ENCODE data around the gene CTAG1A.
"Not testable (repeated sequence)": the region's sequence is repeated elsewhere in the genome, so short reads cannot be mapped to it uniquely, and the experiment has no call there.

Gene CTAG1A

DNA sequence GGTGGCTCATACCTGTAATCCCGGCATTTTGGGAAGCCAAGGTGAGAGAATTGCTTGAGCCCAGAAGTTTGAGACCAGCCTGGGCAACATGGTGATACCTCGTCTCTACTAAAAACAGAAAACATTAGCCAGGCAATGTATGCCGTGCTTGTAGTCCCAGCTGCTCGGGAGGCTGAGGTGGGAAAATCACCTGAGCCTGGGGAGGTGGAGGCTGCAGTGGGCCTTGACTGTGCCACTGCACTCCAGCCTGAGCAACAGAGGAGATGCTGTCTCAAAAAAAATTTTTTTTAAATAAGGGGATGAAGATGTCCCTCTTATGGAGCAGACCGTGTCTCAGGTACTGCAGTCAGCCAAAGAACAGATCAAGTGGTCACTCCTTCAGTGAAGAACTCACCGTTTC, 20.6 kb downstream of the CTAG1A start:
- Histone ChIP-seq H3K79me2 (ENCODE audit: insufficient read depth, low read length) (no peaks in the 10 kb centered on the region), H3K4me3 (ENCODE audit: low read length, poor library complexity, severe bottlenecking) (no peak overlapping the region), H3K9ac (ENCODE audit: low read depth, low read length, poor library complexity, severe bottlenecking) (no peak overlapping the region), H3K4me2 (ENCODE audit: low read depth, low read length, poor library complexity, severe bottlenecking) (no peak overlapping the region), H3K36me3 (ENCODE audit: insufficient read depth, low read length) (no peaks in the 10 kb centered on the region), H3K9me3 (ENCODE audit: insufficient read depth, low read depth, low read length) (no peaks in the 10 kb centered on the region), H3K27me3 (ENCODE audit: insufficient read depth, low read length, poor library complexity, severe bottlenecking) (no peaks in the 10 kb centered on the region), H3K9me2 (replicated peaks; ENCODE audit: low read depth, low read length) (no peaks in the 10 kb centered on the region), H3K4me1 (ENCODE audit: insufficient read depth, low read length, poor library complexity, severe bottlenecking) (peaks cover 5% of the 10 kb centered on the region), H2AFZ (ENCODE audit: low read length) (no peak overlapping the region), H3F3A (ENCODE audit: low read depth) (no peaks in the 10 kb centered on the region), H4K20me1 (ENCODE audit: insufficient read depth, low read length, poor library complexity, severe bottlenecking) (no peaks in the 10 kb centered on the region)
- TF ChIP-seq, protein P1, sequence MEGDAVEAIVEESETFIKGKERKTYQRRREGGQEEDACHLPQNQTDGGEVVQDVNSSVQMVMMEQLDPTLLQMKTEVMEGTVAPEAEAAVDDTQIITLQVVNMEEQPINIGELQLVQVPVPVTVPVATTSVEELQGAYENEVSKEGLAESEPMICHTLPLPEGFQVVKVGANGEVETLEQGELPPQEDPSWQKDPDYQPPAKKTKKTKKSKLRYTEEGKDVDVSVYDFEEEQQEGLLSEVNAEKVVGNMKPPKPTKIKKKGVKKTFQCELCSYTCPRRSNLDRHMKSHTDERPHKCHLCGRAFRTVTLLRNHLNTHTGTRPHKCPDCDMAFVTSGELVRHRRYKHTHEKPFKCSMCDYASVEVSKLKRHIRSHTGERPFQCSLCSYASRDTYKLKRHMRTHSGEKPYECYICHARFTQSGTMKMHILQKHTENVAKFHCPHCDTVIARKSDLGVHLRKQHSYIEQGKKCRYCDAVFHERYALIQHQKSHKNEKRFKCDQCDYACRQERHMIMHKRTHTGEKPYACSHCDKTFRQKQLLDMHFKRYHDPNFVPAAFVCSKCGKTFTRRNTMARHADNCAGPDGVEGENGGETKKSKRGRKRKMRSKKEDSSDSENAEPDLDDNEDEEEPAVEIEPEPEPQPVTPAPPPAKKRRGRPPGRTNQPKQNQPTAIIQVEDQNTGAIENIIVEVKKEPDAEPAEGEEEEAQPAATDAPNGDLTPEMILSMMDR (conservative IDR thresholded peaks at IDR 0.05; ENCODE audit: low read length) = no peak
- no peak for TF ChIP-seq EZH2phosphoT487 (IDR thresholded peaks at IDR 0.05; ENCODE audit: borderline replicate concordance)

DNA sequence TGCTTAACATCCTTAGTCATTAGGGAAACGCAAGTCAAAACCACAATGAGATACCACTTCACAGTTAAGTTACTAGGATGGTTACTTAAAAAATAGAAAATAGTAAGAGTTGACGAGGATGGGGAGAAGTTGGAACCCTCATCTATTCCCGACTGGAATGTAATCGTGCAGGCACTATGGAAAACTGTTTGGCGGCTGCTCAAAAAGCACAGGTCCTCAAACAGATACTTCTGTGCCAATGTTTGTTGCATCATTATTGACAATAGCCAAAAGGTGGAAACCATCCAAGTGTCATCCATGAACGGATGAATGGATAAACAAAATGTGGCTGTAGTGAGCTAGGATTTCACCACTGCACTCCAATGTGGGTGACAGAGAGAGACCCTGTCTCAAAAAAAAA, 22.4 kb downstream of the CTAG1A start:
- Histone ChIP-seq H3K4me2 (ENCODE audit: low read depth, low read length, poor library complexity, severe bottlenecking) (no peak overlapping the region), H3K36me3 (ENCODE audit: insufficient read depth, low read length) (no peaks in the 10 kb centered on the region), H3K4me1 (ENCODE audit: insufficient read depth, low read length, poor library complexity, severe bottlenecking) (peaks cover 5% of the 10 kb centered on the region), H3K9me3 (ENCODE audit: insufficient read depth, low read depth, low read length) (no peaks in the 10 kb centered on the region), H3K9ac (ENCODE audit: low read depth, low read length, poor library complexity, severe bottlenecking) (no peak overlapping the region), H3K27me3 (ENCODE audit: insufficient read depth, low read length, poor library complexity, severe bottlenecking) (no peaks in the 10 kb centered on the region), H3K4me3 (ENCODE audit: low read length, poor library complexity, severe bottlenecking) (no peak overlapping the region), H3K79me2 (ENCODE audit: insufficient read depth, low read length) (no peaks in the 10 kb centered on the region), H4K20me1 (ENCODE audit: insufficient read depth, low read length, poor library complexity, severe bottlenecking) (no peaks in the 10 kb centered on the region), H3K9me2 (replicated peaks; ENCODE audit: low read depth, low read length) (no peaks in the 10 kb centered on the region), H3F3A (ENCODE audit: low read depth) (no peaks in the 10 kb centered on the region), H2AFZ (ENCODE audit: low read length) (no peak overlapping the region)
- no peak for TF ChIP-seq EZH2phosphoT487 (IDR thresholded peaks at IDR 0.05; ENCODE audit: borderline replicate concordance)
- TF ChIP-seq, protein P1 (conservative IDR thresholded peaks at IDR 0.05; ENCODE audit: low read length) = no peak

DNA sequence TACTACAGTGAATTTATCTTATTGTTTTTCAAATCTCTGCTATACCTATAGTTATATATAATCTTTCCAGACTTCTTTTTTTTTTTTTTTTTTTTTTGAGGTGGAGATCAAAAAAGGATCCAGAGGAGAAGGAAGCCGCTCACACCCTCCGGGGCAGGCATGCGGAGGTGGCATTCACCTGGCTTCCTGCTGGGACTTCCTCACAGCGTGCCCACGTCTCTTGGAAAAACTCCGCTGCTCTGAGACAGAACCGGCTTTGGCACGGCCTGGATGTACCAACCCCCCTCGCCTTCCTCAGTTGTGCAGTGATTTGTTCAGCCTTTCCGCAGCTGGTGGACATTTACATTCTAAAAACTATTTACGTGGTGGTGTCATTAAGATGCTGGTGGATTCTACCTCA, 23.0 kb downstream of the CTAG1A start:
- H4K20me1 ChIP-seq (ENCODE audit: insufficient read depth, low read length, poor library complexity, severe bottlenecking); H3K9ac ChIP-seq (ENCODE audit: low read depth, low read length, poor library complexity, severe bottlenecking); H3F3A ChIP-seq (ENCODE audit: low read depth); H3K27me3 ChIP-seq (ENCODE audit: insufficient read depth, low read length, poor library complexity, severe bottlenecking); H3K4me1 ChIP-seq (ENCODE audit: insufficient read depth, low read length, poor library complexity, severe bottlenecking); H3K9me3 ChIP-seq (ENCODE audit: insufficient read depth, low read depth, low read length); H3K4me3 ChIP-seq (ENCODE audit: low read length, poor library complexity, severe bottlenecking); H3K9me2 ChIP-seq (replicated peaks; ENCODE audit: low read depth, low read length); H2AFZ ChIP-seq (ENCODE audit: low read length); H3K79me2 ChIP-seq (ENCODE audit: insufficient read depth, low read length); H3K36me3 ChIP-seq (ENCODE audit: insufficient read depth, low read length); H3K4me2 ChIP-seq (ENCODE audit: low read depth, low read length, poor library complexity, severe bottlenecking): not testable (repeated sequence)

DNA sequence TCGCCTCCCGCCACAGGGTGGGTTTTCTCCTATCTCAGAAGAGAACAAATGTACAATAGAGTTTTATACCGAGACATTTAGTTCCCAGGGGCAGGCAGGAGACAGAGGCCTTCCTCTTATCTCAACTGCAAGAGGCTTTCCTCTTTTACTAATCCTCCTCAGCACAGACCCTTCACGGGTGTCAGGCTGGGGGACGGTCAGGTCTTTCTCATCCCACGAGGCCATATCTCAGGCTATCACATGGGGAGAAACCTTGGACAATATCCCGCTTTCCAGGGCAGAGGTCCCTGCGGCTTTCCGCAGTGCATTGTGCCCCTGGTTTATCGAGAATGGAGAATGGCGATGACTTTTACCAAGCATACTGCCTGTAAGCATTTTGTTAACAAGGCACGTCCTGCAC, 23.9 kb downstream of the CTAG1A start:
- H2AFZ ChIP-seq (ENCODE audit: low read length); H3K4me2 ChIP-seq (ENCODE audit: low read depth, low read length, poor library complexity, severe bottlenecking); H3F3A ChIP-seq (ENCODE audit: low read depth); H4K20me1 ChIP-seq (ENCODE audit: insufficient read depth, low read length, poor library complexity, severe bottlenecking); H3K36me3 ChIP-seq (ENCODE audit: insufficient read depth, low read length); H3K9ac ChIP-seq (ENCODE audit: low read depth, low read length, poor library complexity, severe bottlenecking); H3K4me1 ChIP-seq (ENCODE audit: insufficient read depth, low read length, poor library complexity, severe bottlenecking); H3K27me3 ChIP-seq (ENCODE audit: insufficient read depth, low read length, poor library complexity, severe bottlenecking); H3K79me2 ChIP-seq (ENCODE audit: insufficient read depth, low read length); H3K9me3 ChIP-seq (ENCODE audit: insufficient read depth, low read depth, low read length); H3K9me2 ChIP-seq (replicated peaks; ENCODE audit: low read depth, low read length); H3K4me3 ChIP-seq (ENCODE audit: low read length, poor library complexity, severe bottlenecking): not testable (repeated sequence)

DNA sequence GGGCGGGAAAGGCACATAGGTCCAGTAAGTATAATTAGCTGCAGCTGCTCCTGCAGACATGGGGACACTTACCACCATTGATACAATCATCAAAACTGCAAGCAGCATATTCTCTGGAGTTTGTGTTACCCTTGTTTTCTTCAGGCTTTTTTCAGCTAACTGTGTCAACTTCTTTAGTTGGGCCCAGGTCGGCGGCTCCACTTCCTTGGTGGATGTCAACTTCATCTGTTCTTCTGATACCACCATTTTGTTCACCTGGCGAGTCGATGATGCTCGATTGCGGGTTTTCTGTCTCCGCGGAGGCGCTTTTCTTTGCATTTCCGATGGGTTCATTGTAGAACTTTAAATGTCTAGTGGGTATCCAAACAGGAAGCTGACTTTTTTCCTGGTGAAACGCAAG, 26.2 kb downstream of the CTAG1A start:
- not testable (repeated sequence) for H3K4me1 ChIP-seq (ENCODE audit: insufficient read depth, low read length, poor library complexity, severe bottlenecking); H3K9ac ChIP-seq (ENCODE audit: low read depth, low read length, poor library complexity, severe bottlenecking); H3K36me3 ChIP-seq (ENCODE audit: insufficient read depth, low read length); H3F3A ChIP-seq (ENCODE audit: low read depth); H4K20me1 ChIP-seq (ENCODE audit: insufficient read depth, low read length, poor library complexity, severe bottlenecking); H3K9me2 ChIP-seq (replicated peaks; ENCODE audit: low read depth, low read length); H3K9me3 ChIP-seq (ENCODE audit: insufficient read depth, low read depth, low read length); H3K4me2 ChIP-seq (ENCODE audit: low read depth, low read length, poor library complexity, severe bottlenecking); H3K4me3 ChIP-seq (ENCODE audit: low read length, poor library complexity, severe bottlenecking); H2AFZ ChIP-seq (ENCODE audit: low read length); H3K27me3 ChIP-seq (ENCODE audit: insufficient read depth, low read length, poor library complexity, severe bottlenecking); H3K79me2 ChIP-seq (ENCODE audit: insufficient read depth, low read length)

DNA sequence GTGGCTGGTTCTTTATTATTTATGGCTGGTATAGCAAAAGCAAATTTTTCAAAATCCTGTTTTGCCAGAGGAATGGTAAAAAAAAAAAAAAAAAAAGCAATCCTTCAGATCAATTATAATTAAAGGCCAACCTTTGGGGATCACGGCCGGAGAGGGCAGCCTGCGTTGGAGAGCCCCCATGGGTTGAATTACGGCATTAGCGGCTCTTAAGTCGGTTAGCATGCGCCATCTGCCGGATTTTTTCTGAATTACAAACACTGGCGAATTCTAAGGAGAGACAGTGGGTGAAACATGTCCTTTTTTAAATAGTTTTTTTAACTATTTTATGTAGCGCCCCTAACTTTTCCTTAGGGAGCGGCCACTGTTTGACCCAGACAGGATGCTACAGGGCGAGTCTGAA, 28.7 kb downstream of the CTAG1A start:
- H3K9ac ChIP-seq (ENCODE audit: low read depth, low read length, poor library complexity, severe bottlenecking); H3K9me3 ChIP-seq (ENCODE audit: insufficient read depth, low read depth, low read length); H3K9me2 ChIP-seq (replicated peaks; ENCODE audit: low read depth, low read length); H3K27me3 ChIP-seq (ENCODE audit: insufficient read depth, low read length, poor library complexity, severe bottlenecking); H3K4me3 ChIP-seq (ENCODE audit: low read length, poor library complexity, severe bottlenecking); H3K79me2 ChIP-seq (ENCODE audit: insufficient read depth, low read length); H2AFZ ChIP-seq (ENCODE audit: low read length); H3K4me1 ChIP-seq (ENCODE audit: insufficient read depth, low read length, poor library complexity, severe bottlenecking); H4K20me1 ChIP-seq (ENCODE audit: insufficient read depth, low read length, poor library complexity, severe bottlenecking); H3K36me3 ChIP-seq (ENCODE audit: insufficient read depth, low read length); H3K4me2 ChIP-seq (ENCODE audit: low read depth, low read length, poor library complexity, severe bottlenecking); H3F3A ChIP-seq (ENCODE audit: low read depth): not testable (repeated sequence)
